ENCODE results near the gene HECW1. TPM values are rescaled to one million over a fixed set of nuclear protein-coding genes. Genes with fewer than 3 reads are reported as not detected.

The HECW1 gene
- total RNA-seq, 1 donor from 2014 or later: 1.6 TPM

DNA sequence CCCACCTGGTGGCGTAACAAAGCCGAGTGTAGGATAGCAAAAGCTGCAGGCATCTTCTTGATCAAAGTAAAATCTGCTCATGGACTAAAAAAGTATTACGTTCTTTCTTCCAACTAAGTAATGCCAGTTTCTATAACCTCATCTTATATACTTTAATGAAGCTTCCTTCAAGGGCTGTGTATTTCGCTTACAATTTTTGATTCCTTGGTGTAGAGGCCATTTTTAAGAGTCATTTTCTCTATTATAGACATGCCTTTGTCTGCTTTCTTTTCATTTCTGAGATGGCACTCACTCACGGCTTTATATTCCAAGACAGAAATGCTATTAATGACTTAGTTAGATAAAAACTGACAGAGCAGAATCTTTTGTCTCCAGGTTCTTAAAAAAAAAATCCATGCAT, 194.0 kb downstream of the HECW1 start:
- Histone ChIP-seq H3K27ac (no peak overlapping the region), H3K4me1 (no peaks in the 10 kb centered on the region), H3K4me3 (no peak overlapping the region), H3K27me3 (no peaks in the 10 kb centered on the region), H3K36me3 (no peaks in the 10 kb centered on the region), H3K9me3 (no peaks in the 10 kb centered on the region)
- TF ChIP-seq, protein P1, sequence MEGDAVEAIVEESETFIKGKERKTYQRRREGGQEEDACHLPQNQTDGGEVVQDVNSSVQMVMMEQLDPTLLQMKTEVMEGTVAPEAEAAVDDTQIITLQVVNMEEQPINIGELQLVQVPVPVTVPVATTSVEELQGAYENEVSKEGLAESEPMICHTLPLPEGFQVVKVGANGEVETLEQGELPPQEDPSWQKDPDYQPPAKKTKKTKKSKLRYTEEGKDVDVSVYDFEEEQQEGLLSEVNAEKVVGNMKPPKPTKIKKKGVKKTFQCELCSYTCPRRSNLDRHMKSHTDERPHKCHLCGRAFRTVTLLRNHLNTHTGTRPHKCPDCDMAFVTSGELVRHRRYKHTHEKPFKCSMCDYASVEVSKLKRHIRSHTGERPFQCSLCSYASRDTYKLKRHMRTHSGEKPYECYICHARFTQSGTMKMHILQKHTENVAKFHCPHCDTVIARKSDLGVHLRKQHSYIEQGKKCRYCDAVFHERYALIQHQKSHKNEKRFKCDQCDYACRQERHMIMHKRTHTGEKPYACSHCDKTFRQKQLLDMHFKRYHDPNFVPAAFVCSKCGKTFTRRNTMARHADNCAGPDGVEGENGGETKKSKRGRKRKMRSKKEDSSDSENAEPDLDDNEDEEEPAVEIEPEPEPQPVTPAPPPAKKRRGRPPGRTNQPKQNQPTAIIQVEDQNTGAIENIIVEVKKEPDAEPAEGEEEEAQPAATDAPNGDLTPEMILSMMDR (IDR thresholded peaks at IDR 0.05): no peak
- intact Hi-C loops (cut with DNase I): no loop called here
- no peak for ATAC-seq
- DNase-seq: no peak

DNA sequence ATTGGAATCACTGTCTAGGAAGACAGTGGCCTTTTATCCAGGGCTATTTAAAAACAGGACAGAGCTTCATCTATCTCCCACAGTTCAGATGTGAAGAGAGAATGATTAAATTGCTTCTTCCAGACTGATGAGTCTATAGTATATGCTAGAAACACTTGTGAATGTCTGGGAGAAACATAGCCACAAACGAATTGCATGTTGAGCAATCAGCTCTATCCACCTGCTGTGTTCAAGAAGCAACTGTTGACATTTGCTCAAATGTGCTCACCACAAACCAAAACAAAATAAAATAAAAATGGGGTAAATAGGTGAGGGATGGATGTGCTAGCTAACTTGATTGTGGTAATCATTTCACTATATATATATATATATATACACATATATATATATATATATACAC, 195.1 kb downstream of the HECW1 start:
- DNase-seq (no peak), ATAC-seq (no peak)
- no peaks in the 10 kb centered on the region for H3K27me3 ChIP-seq
- intact Hi-C loops (cut with DNase I): no loop called here
- H3K27ac ChIP-seq: no peak overlapping the region
- TF ChIP-seq, protein P1 (IDR thresholded peaks at IDR 0.05): no peak
- no peaks in the 10 kb centered on the region for H3K9me3 ChIP-seq
- H3K4me3 ChIP-seq: no peak overlapping the region
- no peaks in the 10 kb centered on the region for H3K36me3 ChIP-seq
- no peaks in the 10 kb centered on the region for H3K4me1 ChIP-seq

DNA sequence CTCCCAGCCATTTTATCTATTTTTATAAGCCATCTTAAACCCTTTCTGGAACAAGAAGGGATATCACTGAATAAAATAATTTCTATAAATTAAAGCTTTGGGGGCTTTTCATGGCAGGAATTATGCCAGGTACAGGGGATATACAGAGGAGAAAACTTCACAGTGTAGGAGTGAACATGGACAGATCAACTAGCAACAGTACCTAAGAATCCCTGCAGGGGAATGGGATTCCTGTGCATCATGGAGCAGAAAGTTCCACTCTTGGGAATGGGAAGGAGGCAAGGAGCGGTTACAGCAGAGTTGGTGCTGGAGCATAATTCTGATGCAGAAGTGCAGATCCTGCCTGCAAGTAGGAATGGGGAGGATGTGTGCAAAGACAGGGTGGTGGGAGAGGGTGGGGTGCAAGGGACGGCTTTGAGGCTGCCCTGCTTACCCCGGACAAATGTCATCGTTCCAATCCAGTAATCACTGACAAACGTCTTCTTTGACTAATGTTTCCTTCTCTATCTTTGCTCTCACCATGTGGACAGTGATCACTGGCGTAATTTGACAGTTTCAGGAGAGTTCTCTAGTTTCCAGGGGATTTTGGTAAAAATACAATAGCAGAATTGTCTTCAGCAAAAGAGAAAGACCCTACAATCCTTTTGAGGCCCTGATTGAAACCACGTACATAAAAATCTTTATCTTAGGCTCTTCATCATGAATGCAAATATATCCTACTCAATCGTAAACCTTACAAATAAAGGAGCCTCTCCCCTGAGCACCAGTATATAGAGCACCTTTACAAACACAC, 196.7 kb downstream of the HECW1 start:
- intact Hi-C loops (cut with DNase I): no loop called here
- H3K27ac ChIP-seq: no peak overlapping the region
- DNase-seq (no peak), ATAC-seq (no peak)
- TF ChIP-seq, protein P1 (IDR thresholded peaks at IDR 0.05): no peak
- H3K27me3 ChIP-seq: no peaks in the 10 kb centered on the region
- H3K4me3 ChIP-seq: no peak overlapping the region
- no peaks in the 10 kb centered on the region for H3K9me3 ChIP-seq
- no peaks in the 10 kb centered on the region for H3K36me3 ChIP-seq
- H3K4me1 ChIP-seq: no peaks in the 10 kb centered on the region

DNA sequence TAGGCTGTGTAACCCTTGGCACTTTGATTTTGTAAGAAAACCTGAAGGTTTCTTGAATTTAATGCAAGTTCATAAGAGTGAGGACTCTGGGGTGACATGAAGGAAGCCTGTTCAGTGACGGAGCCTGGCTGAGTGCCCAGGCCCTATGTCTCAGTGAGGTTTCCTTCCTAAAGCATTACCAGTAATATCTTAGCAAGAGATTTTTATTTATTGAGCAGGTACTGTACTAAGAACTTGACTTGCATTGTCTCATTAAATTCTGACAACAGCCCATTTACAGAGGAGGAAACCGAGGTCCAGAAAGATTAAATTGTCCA, 197.2 kb downstream of the HECW1 start:
- Histone ChIP-seq H3K9me3 (no peaks in the 10 kb centered on the region), H3K27me3 (no peaks in the 10 kb centered on the region), H3K4me1 (no peaks in the 10 kb centered on the region), H3K36me3 (no peaks in the 10 kb centered on the region), H3K4me3 (no peak overlapping the region), H3K27ac (no peak overlapping the region)
- intact Hi-C loops (cut with DNase I): no loop called here
- ATAC-seq: no peak
- no peak for DNase-seq
- TF ChIP-seq, protein P1 (IDR thresholded peaks at IDR 0.05): no peak

DNA sequence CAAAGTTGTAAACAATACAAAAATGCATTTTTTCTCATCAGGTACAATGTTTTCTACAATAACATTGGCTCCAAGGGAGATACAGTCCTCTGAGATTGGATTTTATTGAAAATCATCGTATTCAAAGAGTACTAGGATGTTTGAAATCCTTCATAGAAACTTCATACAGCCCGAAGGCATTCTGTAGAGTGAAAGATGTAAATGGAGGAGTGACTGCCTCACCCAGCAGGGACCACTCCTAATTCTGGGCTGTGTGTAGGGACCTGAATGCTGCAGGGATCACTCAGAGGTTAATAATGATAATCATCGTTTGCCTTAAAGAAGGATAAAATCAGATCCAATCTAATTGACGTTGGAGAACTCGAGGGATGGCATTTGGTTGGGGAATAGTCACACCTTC, 198.6 kb downstream of the HECW1 start:
- Histone ChIP-seq H3K36me3 (no peaks in the 10 kb centered on the region), H3K27ac (no peak overlapping the region), H3K4me3 (no peak overlapping the region), H3K9me3 (no peaks in the 10 kb centered on the region), H3K4me1 (no peaks in the 10 kb centered on the region), H3K27me3 (no peaks in the 10 kb centered on the region)
- DNase-seq (no peak), ATAC-seq (no peak)
- TF ChIP-seq, protein P1 (IDR thresholded peaks at IDR 0.05): no peak
- intact Hi-C loops (cut with DNase I): no loop called here

DNA sequence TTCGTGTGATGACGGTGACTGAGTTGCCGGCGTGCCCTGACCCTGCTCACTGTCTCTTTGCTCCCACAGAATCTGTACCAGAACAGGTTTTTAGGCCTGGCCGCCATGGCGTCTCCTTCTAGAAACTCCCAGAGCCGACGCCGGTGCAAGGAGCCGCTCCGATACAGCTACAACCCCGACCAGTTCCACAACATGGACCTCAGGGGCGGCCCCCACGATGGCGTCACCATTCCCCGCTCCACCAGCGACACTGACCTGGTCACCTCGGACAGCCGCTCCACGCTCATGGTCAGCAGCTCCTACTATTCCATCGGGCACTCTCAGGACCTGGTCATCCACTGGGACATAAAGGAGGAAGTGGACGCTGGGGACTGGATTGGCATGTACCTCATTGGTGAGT, 199.2 kb downstream of the HECW1 start:
- TF ChIP-seq, protein P1 (IDR thresholded peaks at IDR 0.05): no peak
- no peak overlapping the region for H3K4me3 ChIP-seq
- H3K27me3 ChIP-seq: no peaks in the 10 kb centered on the region
- H3K36me3 ChIP-seq: no peaks in the 10 kb centered on the region
- ATAC-seq (no peak), DNase-seq (no peak)
- intact Hi-C loops (cut with DNase I): no loop called here
- H3K4me1 ChIP-seq: no peaks in the 10 kb centered on the region
- H3K9me3 ChIP-seq: no peaks in the 10 kb centered on the region
- no peak overlapping the region for H3K27ac ChIP-seq
